ENCODE measurements around the gene CCDC159.

DNA sequence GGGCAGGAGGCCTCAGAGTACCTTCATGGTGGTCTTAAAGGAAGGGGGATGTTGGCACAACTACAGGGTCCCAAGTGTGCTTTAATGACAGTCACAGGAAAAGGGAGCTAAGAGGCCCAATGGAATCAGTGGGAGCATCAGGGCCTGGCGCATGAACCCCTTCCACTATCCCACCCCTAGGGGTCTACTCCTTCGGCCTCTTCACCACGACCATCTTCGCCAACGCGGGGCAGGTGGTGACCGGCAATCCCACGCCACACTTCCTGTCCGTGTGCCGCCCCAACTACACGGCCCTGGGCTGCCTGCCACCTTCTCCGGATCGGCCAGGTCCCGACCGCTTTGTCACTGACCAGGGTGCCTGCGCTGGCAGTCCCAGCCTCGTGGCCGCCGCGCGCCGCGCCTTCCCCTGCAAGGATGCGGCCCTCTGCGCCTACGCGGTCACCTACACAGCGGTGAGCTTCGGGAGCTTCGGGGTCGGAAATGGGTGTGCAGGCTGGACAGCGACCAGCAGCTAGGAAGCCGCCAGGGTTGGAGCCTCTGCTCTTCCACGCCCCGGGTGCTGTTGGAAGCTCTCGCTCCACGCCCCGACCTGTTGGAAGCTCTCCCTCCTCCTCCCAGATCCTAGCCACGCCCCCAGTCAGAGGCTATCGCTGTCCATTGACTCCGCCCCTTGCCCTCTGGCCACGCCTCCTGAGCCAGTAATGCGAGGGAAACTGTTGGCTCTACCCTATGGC lies 14.9 kb downstream of the CCDC159 start:
- TF ChIP-seq, protein P1, sequence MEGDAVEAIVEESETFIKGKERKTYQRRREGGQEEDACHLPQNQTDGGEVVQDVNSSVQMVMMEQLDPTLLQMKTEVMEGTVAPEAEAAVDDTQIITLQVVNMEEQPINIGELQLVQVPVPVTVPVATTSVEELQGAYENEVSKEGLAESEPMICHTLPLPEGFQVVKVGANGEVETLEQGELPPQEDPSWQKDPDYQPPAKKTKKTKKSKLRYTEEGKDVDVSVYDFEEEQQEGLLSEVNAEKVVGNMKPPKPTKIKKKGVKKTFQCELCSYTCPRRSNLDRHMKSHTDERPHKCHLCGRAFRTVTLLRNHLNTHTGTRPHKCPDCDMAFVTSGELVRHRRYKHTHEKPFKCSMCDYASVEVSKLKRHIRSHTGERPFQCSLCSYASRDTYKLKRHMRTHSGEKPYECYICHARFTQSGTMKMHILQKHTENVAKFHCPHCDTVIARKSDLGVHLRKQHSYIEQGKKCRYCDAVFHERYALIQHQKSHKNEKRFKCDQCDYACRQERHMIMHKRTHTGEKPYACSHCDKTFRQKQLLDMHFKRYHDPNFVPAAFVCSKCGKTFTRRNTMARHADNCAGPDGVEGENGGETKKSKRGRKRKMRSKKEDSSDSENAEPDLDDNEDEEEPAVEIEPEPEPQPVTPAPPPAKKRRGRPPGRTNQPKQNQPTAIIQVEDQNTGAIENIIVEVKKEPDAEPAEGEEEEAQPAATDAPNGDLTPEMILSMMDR (IDR thresholded peaks at IDR 0.05; ENCODE audit: low read depth, low read length, missing input control): no peak
- TF ChIP-seq YY1 (IDR thresholded peaks at IDR 0.05) (no peak), ATF3 (IDR thresholded peaks at IDR 0.05) (no peak)
